IMR-90 (cell line): ENCODE measurements around the gene BOD1L1. TPM values are rescaled to one million over a fixed set of nuclear protein-coding genes. Genes with fewer than 3 reads are reported as not detected.
A peak's percentile ranks its signal among the peaks of the same experiment; 100 is the strongest.

ENCODE experiments used
- ATAC-seq: fragments of 200-7000 bp; cut with Tn5 transposase; 2 replicates; pipeline ENCODE4 v1.9.1; 2020; ENCODE audit warnings: low read depth, mild to moderate bottlenecking, moderate library complexity
- BruUV-seq: library from RNA; stranded (reverse); fragments of 400-500 nt; replicated peaks from 2 replicates; lab custom pipeline; 2021; lab: Mats Ljungman, UMichigan
- CTCF ChIA-PET: fragments of 300-600 bp; formaldehyde crosslinking; extraction: SDS; loops from one replicate; lab custom pipeline; 2021; ENCODE audit warnings: antibody characterized with exemption; lab: Yijun Ruan, JAX
- POLR2A ChIA-PET: fragments of 300-600 bp; sonication (Branson Sonifier 250); formaldehyde crosslinking; loops from one replicate; lab custom pipeline; 2022; ENCODE audit warnings: antibody characterized with exemption; ENCODE audit not compliant: unreplicated experiment; lab: Charles Lee
- DNase-seq: peaks from one replicate; pipeline ENCODE4 v3.0.0; 2013
- H2AFZ ChIP-seq: replicated peaks from 2 replicates; pipeline ENCODE3; 2013; ENCODE audit warnings: low read length, mild to moderate bottlenecking; ENCODE audit not compliant: poor library complexity
- H2AK5ac ChIP-seq: 2 replicates; pipeline ENCODE4 v1.6.1; 2013; ENCODE audit warnings: low read depth, low read length, inconsistent platforms
- H2AK9ac ChIP-seq: replicated peaks from 2 replicates; pipeline ENCODE3; 2013; ENCODE audit warnings: mild to moderate bottlenecking, low read depth, low read length, moderate library complexity; ENCODE audit not compliant: poor library complexity
- H2BK120ac ChIP-seq: 2 replicates; pipeline ENCODE4 v1.6.1; 2013; ENCODE audit warnings: low read depth, low read length, inconsistent platforms
- H2BK15ac ChIP-seq: 3 replicates; pipeline ENCODE4 v1.6.1; 2013; ENCODE audit warnings: low read depth, low read length, inconsistent platforms
- H2BK20ac ChIP-seq: 2 replicates; pipeline ENCODE4 v1.6.1; 2013; ENCODE audit warnings: low read depth, mild to moderate bottlenecking, inconsistent platforms, low read length, moderate library complexity
- H2BK5ac ChIP-seq: 2 replicates; pipeline ENCODE4 v1.6.1; 2013; ENCODE audit warnings: mild to moderate bottlenecking, low read depth, low read length, inconsistent platforms; ENCODE audit not compliant: poor library complexity, severe bottlenecking
- H3K14ac ChIP-seq: replicated peaks from 2 replicates; pipeline ENCODE4 v1.6.1; 2013; ENCODE audit warnings: low read depth, low read length, inconsistent platforms
- H3K18ac ChIP-seq: 2 replicates; pipeline ENCODE4 v1.6.1; 2013; ENCODE audit warnings: low read depth, low read length, control low read depth
- H3K23ac ChIP-seq: 2 replicates; pipeline ENCODE4 v1.6.1; 2013; ENCODE audit warnings: low read depth, low read length, inconsistent platforms
- H3K27ac ChIP-seq: 2 replicates; pipeline ENCODE4 v1.5.1; 2013; ENCODE audit warnings: mild to moderate bottlenecking, control low read depth, low read length; ENCODE audit not compliant: insufficient read depth
- H3K27me3 ChIP-seq: 2 replicates; pipeline ENCODE4 v1.6.1; 2013; ENCODE audit warnings: low read length; ENCODE audit not compliant: control insufficient read depth, insufficient read depth
- H3K36me3 ChIP-seq: 2 replicates; pipeline ENCODE4 v1.6.1; 2013; ENCODE audit warnings: low read length, mixed read lengths; ENCODE audit not compliant: control insufficient read depth, insufficient read depth
- H3K4ac ChIP-seq: 2 replicates; pipeline ENCODE4 v1.6.1; 2013; ENCODE audit warnings: low read depth, low read length, inconsistent platforms
- H3K4me1 ChIP-seq: 2 replicates; pipeline ENCODE4 v1.6.1; 2013; ENCODE audit warnings: low read length, mixed read lengths; ENCODE audit not compliant: control insufficient read depth, insufficient read depth
- H3K4me2 ChIP-seq: 2 replicates; pipeline ENCODE4 v1.6.1; 2013; ENCODE audit warnings: low read depth, mild to moderate bottlenecking, control low read depth, low read length, moderate library complexity
- H3K4me3 ChIP-seq: 2 replicates; pipeline ENCODE4 v1.5.1; 2013; ENCODE audit warnings: low read depth, mild to moderate bottlenecking, control low read depth, low read length, moderate library complexity; ENCODE audit not compliant: insufficient read depth
- H3K56ac ChIP-seq: 2 replicates; pipeline ENCODE4 v1.6.1; 2013; ENCODE audit warnings: low read length, inconsistent platforms; ENCODE audit not compliant: insufficient read depth; ENCODE audit errors: extremely low read depth
- H3K79me1 ChIP-seq, 2 experiments: 2 replicates each; pipeline ENCODE4 v1.6.1; 2013; ENCODE audit warnings: low read length in 2 of 2, inconsistent platforms in 1 of 2, low read depth in 1 of 2
- H3K9ac ChIP-seq: 2 replicates; pipeline ENCODE4 v1.6.1; 2013; ENCODE audit warnings: low read depth, low read length, control low read depth
- H3K9me1 ChIP-seq: 2 replicates; pipeline ENCODE4 v1.6.1; 2013; ENCODE audit warnings: low read length, inconsistent platforms; ENCODE audit not compliant: insufficient read depth
- H3K9me3 ChIP-seq: 2 replicates; pipeline ENCODE4 v1.6.1; 2013; ENCODE audit warnings: low read length; ENCODE audit not compliant: control insufficient read depth, insufficient read depth
- H4K20me1 ChIP-seq: 2 replicates; pipeline ENCODE4 v1.6.1; 2013; ENCODE audit warnings: low read length, inconsistent platforms; ENCODE audit not compliant: insufficient read depth
- H4K5ac ChIP-seq: 2 replicates; pipeline ENCODE4 v1.6.1; 2013; ENCODE audit warnings: mild to moderate bottlenecking, low read depth, low read length, control low read depth
- H4K8ac ChIP-seq, 2 experiments: 2 replicates each; pipeline ENCODE4 v1.6.1; 2013; ENCODE audit warnings: low read depth in 2 of 2, low read length in 2 of 2, control low read depth in 1 of 2, inconsistent platforms in 1 of 2
- H4K91ac ChIP-seq: 2 replicates; pipeline ENCODE4 v1.6.1; 2013; ENCODE audit warnings: low read depth, low read length, inconsistent platforms; ENCODE audit not compliant: insufficient read depth
- CEBPB ChIP-seq: IDR thresholded peaks from 2 replicates; pipeline ENCODE4 v1.6.1; 2012; ENCODE audit warnings: low read depth, low read length, improper control_type of control experiment
- RAD21 ChIP-seq: IDR thresholded peaks from 2 replicates; pipeline ENCODE4 v1.6.1; 2012; ENCODE audit warnings: low read length, improper control_type of control experiment
- WGBS, 2 experiments: methylation state at CpG; one replicate each; pipeline versions ENCODE4 v1.1.5 to v1.1.7; 2013; ENCODE audit warnings: missing lambda C conversion rate in 2 of 2; ENCODE audit not compliant: insufficient read length in 1 of 2; ENCODE audit errors: extremely low coverage in 2 of 2; 5-methylcytosine and 5-hydroxymethylcytosine counted together
- dilution Hi-C: fragments of 300-500 bp; cut with HindIII; formaldehyde crosslinking; loops from one replicate; pipeline ENCODE4 v1.14.3; 2018; ENCODE audit warnings: low sequenced_read_pairs; ENCODE audit not compliant: unreplicated experiment
- in situ Hi-C: fragments of 300-500 bp; cut with MboI; formaldehyde crosslinking; loops from 3 replicates; pipeline ENCODE4 v1.14.3; 2019; ENCODE audit warnings: low sequenced_read_pairs, inconsistent platforms, mixed read lengths
- intact Hi-C: fragments of 100-400 bp; cut with micrococcal nuclease; formaldehyde crosslinking; loops from 2 replicates; pipeline ENCODE4 v1.10.0; 2022
- polyA plus RNA-seq, 3 experiments: library from polyadenylated mRNA; depleted of rRNA; stranded (reverse); fragments of >200 nt; gene quantifications; 2 replicates each; pipeline ENCODE4 v1.2.3, GENCODE V29; 2012; ENCODE audit warnings: low replicate concordance in 1 of 3
- total RNA-seq: library from RNA; depleted of rRNA; stranded (reverse); fragments of >200 nt; gene quantifications from 2 replicates; pipeline ENCODE4 v1.2.3, GENCODE V29; 2012
- TF ChIP-seq, protein P1 (sequence below): fragments of 150-350 bp; IDR thresholded peaks from 2 replicates; pipeline ENCODE4 v1.6.1; 2016; ENCODE audit warnings: low read depth, mild to moderate bottlenecking, low read length, moderate library complexity, borderline replicate concordance

Gene BOD1L1
- total and polyA plus RNA-seq, 2 of the 4 experiments (the other 2 are of a cell fraction) = 13.5 to 26.9 TPM

DNA sequence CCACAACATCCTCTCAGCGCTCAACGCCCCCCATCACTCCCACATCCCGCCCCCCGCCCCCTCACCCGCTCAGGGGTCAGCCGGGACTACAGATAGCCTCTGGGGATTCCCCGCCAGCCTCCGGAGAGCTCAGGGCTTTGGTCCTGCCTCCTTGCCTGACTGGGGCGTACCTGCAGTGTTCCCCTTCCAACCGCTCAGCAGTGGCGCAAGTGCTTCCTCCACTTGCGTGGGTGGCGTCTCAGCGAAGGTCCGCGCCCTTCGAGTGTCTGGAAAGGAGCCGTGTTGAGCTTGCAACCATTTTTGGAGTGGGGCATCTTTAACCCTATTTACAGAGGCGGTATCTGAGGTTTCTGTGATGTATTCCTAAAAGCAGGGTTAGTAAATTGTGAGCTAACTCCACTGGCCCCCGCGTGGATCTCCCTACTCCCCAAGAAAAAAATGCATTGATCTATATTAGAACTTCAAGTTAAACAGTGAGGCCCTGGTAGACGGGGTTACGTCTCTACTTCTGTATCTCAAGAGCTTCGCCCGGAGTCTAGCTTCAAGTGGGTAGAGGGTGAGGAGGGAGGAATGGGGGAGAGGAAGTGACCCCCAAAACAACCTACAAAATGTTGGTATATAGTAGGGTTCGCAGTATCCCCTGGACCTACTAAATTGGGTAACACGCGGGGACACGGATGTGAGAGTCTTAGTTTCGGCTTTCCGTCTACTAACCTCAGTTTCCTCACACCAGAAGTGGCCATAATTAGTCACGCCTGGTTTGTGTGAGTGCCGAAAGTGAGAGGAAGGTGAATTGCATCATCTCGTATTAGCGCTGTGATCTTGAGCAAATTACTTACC is 99.3 kb downstream of the BOD1L1 start:
- Histone ChIP-seq H2AK5ac (no peak overlapping the region), H3K14ac (no peak overlapping the region), H2BK5ac (no peak overlapping the region), H2BK20ac (no peak overlapping the region), H3K27me3 (peaks cover 95% of the 10 kb centered on the region), H3K4me3 (no peak overlapping the region), H3K9me1 (no peaks in the 10 kb centered on the region), H4K5ac (no peak overlapping the region), H3K23ac (no peak overlapping the region), H4K20me1 (no peaks in the 10 kb centered on the region; the same call in 1 of the 2 replicates), H2BK120ac (no peak overlapping the region), H3K36me3 (no peaks in the 10 kb centered on the region), H3K9ac (no peak overlapping the region), H3K56ac (no peak overlapping the region), H2BK15ac (no peak overlapping the region), H2AK9ac (no peak overlapping the region), H3K4ac (no peak overlapping the region), H3K9me3 (peaks cover 19% of the 10 kb centered on the region), H3K27ac (no peak overlapping the region), H3K4me2 (no peak overlapping the region), H3K79me1 (no peaks in the 10 kb centered on the region), H4K91ac (no peak overlapping the region), H3K18ac (no peak overlapping the region), H2AFZ (no peak overlapping the region), H4K8ac (no peak overlapping the region), H3K4me1 (no peaks in the 10 kb centered on the region)
- intact Hi-C loops = no loop called here
- in situ Hi-C loops = no loop called here
- CTCF ChIA-PET = interaction anchor here (0.6 kb wide), 1 partner anchor 658 kb away, joined by 4 read pairs; no protein-coding TSS in a partner anchor
- dilution Hi-C loops = no loop called here
- WGBS, 2 experiments = 0% methylated on average over 7 of the region's 35 CpGs; no CpG with 5 or more reads in 1 of the 2 experiments
- POLR2A ChIA-PET = no interaction called here
- DNase-seq (no peak), ATAC-seq (no peak)
- BruUV-seq = no TSS peak
- no peak for TF ChIP-seq RAD21
- TF ChIP-seq CEBPB = peak; percentile 56
- TF ChIP-seq, protein P1, sequence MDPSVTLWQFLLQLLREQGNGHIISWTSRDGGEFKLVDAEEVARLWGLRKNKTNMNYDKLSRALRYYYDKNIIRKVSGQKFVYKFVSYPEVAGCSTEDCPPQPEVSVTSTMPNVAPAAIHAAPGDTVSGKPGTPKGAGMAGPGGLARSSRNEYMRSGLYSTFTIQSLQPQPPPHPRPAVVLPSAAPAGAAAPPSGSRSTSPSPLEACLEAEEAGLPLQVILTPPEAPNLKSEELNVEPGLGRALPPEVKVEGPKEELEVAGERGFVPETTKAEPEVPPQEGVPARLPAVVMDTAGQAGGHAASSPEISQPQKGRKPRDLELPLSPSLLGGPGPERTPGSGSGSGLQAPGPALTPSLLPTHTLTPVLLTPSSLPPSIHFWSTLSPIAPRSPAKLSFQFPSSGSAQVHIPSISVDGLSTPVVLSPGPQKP = no peak
